GM18520 (cell line): ENCODE data around the gene RANBP9.

Experiments
- ATAC-seq: cut with Tn5 transposase; IDR thresholded peaks from one replicate; pipeline ENCODE4 v1.9.1; 2021; ENCODE audit not compliant: unreplicated experiment

Gene RANBP9

GRCh38 chr6:13572240-13572639, 139.4 kb downstream of the RANBP9 start:
- no peak for ATAC-seq
